HUES48 (cell line): ENCODE data around the gene STX18.
"Not testable (repeated sequence)": the region's sequence is repeated elsewhere in the genome, so short reads cannot be mapped to it uniquely, and the experiment has no call there.

Experiments
- H3K27ac ChIP-seq: one replicate; pipeline ENCODE4 v1.7.0; 2013; ENCODE audit warnings: low read depth, low read length, inconsistent platforms
- H3K27me3 ChIP-seq: 2 replicates; pipeline ENCODE4 v1.6.1; 2013; ENCODE audit warnings: mild to moderate bottlenecking, low read length; ENCODE audit not compliant: control insufficient read depth, insufficient read depth
- H3K36me3 ChIP-seq: 2 replicates; pipeline ENCODE4 v1.6.1; 2013; ENCODE audit warnings: low read length; ENCODE audit not compliant: control insufficient read depth, insufficient read depth
- H3K4me1 ChIP-seq: 2 replicates; pipeline ENCODE4 v1.6.1; 2013; ENCODE audit warnings: mild to moderate bottlenecking, low read length; ENCODE audit not compliant: control insufficient read depth, insufficient read depth
- H3K4me3 ChIP-seq: 2 replicates; pipeline ENCODE4 v1.5.1; 2013; ENCODE audit warnings: mild to moderate bottlenecking, low read depth, low read length
- H3K9ac ChIP-seq: 2 replicates; pipeline ENCODE4 v1.6.1; 2013; ENCODE audit warnings: mild to moderate bottlenecking, low read depth, low read length, moderate library complexity
- H3K9me3 ChIP-seq: 2 replicates; pipeline ENCODE4 v1.6.1; 2013; ENCODE audit warnings: low read length; ENCODE audit not compliant: control insufficient read depth, insufficient read depth

The STX18 gene

DNA sequence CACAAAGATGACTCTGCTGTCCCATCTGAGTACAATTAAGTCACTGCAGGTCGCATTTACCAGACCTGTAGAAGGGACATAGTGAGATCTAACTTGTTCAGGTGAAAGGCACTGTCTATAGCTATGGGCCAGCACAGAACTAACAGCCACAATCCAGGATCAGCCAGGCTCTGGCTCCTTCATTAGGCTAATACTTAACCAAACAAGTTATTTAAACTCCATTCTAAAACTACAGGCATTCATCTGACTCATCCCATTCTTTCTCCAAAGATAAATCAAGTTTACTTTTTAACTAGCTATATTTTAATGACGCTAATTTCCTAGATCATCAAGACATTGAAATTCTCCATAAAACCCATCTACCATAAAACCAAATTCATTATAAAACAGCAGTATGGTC is 62.5 kb downstream of the STX18 start:
- H3K9ac ChIP-seq, result no peak overlapping the region
- no peaks in the 10 kb centered on the region for H3K27me3 ChIP-seq
- no peak overlapping the region for H3K4me3 ChIP-seq
- no peaks in the 10 kb centered on the region for H3K9me3 ChIP-seq
- H3K27ac ChIP-seq, result no peak overlapping the region
- no peaks in the 10 kb centered on the region for H3K36me3 ChIP-seq
- peaks cover 29% of the 10 kb centered on the region for H3K4me1 ChIP-seq

DNA sequence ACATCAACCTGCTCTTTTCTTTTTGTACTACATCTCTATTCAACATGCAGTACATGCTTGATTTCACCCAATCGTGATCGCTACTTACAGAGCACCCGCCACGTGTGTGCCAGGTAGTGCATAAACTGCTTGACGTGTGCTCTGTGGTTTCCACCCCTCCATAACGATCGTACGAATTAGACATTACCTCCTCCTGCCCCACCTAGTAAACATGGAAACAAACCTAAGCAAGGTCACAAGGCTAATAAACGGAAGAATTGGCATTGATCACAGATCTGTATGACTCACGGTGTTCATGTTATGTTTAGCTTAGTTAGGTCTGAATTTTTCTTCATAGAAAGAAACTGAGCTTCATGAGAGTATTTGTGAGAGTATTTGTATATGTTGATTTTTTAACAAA is 64.1 kb downstream of the STX18 start:
- H3K4me1 ChIP-seq, result peaks cover 29% of the 10 kb centered on the region
- H3K9ac ChIP-seq, result no peak overlapping the region
- no peak overlapping the region for H3K4me3 ChIP-seq
- H3K36me3 ChIP-seq, result no peaks in the 10 kb centered on the region
- no peaks in the 10 kb centered on the region for H3K27me3 ChIP-seq
- H3K27ac ChIP-seq, result no peak overlapping the region
- no peaks in the 10 kb centered on the region for H3K9me3 ChIP-seq

DNA sequence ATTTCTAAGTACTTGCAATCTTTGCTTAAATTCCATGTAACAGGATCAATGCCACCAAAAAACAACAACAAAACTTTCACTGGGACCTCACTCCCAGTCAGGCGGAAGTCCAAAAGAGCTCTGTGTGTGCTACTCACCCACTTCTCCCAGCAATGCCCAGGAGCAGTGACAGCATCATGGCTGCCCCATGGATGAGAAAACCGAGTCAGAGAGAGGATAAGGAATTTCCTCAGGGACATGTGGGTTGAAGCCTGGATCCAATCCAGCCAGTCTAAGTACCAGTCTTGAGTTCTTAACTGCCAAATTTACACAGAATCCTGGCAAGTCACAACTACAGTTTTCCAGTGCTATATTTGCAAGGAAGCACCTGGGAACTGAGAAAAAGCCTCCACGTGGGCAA is 64.5 kb downstream of the STX18 start:
- H3K27me3 ChIP-seq, result no peaks in the 10 kb centered on the region
- peaks cover 29% of the 10 kb centered on the region for H3K4me1 ChIP-seq
- H3K27ac ChIP-seq, result no peak overlapping the region
- no peaks in the 10 kb centered on the region for H3K9me3 ChIP-seq
- H3K9ac ChIP-seq, result no peak overlapping the region
- no peaks in the 10 kb centered on the region for H3K36me3 ChIP-seq
- no peak overlapping the region for H3K4me3 ChIP-seq

DNA sequence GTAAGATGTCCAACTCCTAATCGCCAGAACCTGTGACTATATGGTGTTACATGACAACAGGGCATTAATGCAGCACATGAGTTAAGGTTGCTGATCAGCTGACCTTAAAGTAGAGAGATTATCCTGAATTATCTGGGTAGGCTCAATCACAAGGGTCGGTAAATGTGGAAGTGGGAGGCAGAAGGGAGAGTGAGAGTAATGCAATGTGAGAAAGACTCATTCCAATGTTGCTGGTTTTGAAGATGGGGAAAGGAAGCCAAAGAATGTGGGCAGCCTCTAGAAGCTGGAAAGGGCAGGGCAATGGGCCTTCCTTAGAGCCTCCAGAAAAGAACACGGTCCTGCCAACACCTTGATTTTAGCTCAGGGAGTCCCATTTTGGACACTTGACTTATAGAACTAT is 67.4 kb downstream of the STX18 start:
- no peak overlapping the region for H3K9ac ChIP-seq
- no peak overlapping the region for H3K27ac ChIP-seq
- peaks cover 8% of the 10 kb centered on the region; the same call in 1 of the 2 replicates for H3K36me3 ChIP-seq
- no peaks in the 10 kb centered on the region for H3K4me1 ChIP-seq
- H3K4me3 ChIP-seq, result no peak overlapping the region
- H3K27me3 ChIP-seq, result no peaks in the 10 kb centered on the region
- no peaks in the 10 kb centered on the region for H3K9me3 ChIP-seq

DNA sequence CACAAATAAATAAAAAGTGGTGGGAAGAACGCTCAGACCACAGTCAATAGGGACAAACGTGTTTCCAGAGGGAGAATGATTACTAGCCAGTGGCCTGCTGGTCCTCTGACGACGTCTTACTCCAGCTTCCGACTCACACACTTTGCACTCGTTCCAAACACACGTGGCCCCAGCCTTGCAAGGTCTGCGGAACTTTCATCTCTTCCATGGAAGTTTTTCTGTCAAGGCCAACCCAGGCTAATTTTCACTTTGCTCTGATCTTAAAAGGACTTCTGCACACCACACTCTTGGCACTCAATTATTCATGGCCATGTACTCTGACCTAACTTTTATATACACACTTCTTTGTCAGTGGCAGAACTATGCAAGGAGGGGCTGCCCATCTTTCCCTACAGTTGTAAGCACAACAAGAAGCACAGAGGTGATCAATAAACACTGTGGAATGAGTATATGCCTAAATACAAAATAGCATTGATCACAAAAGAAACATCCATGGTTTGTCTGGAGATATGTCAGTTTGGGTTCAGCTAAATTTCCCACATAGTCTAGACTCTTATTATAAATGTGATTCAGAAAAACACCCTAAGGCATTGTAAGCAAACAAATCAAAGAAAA is 69.4 kb downstream of the STX18 start:
- H3K27ac ChIP-seq, result no peak overlapping the region
- H3K27me3 ChIP-seq, result no peaks in the 10 kb centered on the region
- H3K4me1 ChIP-seq, result no peaks in the 10 kb centered on the region

DNA sequence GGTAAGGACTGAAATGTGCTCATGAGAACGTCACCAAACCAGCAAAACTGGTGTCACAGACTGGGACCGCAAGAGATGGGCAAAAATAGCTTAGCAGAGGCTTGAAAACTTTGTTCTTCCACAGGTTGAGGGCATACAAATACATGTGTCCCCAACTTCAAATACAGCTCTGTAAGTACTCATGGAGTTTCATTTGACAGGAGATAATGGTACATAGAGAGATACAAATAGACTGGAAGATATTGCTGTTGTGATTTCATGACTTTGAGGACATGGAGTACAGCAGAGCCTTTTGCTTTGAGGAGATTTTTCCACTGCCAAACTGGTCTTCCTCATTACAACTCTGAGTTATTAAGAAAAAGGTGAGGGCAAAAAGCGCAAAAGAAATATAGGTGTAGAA is 70.7 kb downstream of the STX18 start:
- H3K4me3 ChIP-seq, result no peak overlapping the region
- peaks cover 8% of the 10 kb centered on the region; the same call in 1 of the 2 replicates for H3K36me3 ChIP-seq
- H3K27ac ChIP-seq, result no peak overlapping the region
- H3K9ac ChIP-seq, result no peak overlapping the region
- no peaks in the 10 kb centered on the region for H3K27me3 ChIP-seq
- no peaks in the 10 kb centered on the region for H3K4me1 ChIP-seq
- H3K9me3 ChIP-seq, result no peaks in the 10 kb centered on the region

More for the DNA sequence above, 69.4 kb downstream of the STX18 start:
- peaks cover 8% of the 10 kb centered on the region; the same call in 1 of the 2 replicates for H3K36me3 ChIP-seq
- no peak overlapping the region for H3K9ac ChIP-seq
- H3K4me3 ChIP-seq, result no peak overlapping the region
- H3K9me3 ChIP-seq, result no peaks in the 10 kb centered on the region

DNA sequence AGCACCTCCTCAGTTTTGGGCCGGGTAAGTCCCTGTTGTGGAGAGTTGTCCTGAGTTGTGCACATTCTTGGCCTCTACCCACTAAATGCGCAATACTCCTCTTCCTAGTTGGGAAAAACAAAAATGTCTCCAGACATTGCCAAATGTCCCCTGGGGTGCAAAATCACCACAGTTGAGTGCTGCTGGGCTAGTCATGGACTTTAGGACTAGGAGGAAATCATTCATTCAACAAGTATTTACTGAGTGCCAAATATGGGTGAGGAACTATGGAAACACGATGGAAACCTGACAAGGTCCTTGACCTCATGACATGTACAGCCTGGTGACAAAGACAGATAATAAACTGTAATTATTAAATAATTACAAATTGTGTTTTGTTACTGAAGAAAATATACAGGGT is 71.6 kb downstream of the STX18 start:
- H3K4me1 ChIP-seq, result no peaks in the 10 kb centered on the region
- no peaks in the 10 kb centered on the region for H3K27me3 ChIP-seq
- no peak overlapping the region for H3K27ac ChIP-seq
- H3K9ac ChIP-seq, result no peak overlapping the region
- peaks cover 8% of the 10 kb centered on the region; the same call in 1 of the 2 replicates for H3K36me3 ChIP-seq
- H3K4me3 ChIP-seq, result no peak overlapping the region
- H3K9me3 ChIP-seq, result no peaks in the 10 kb centered on the region

DNA sequence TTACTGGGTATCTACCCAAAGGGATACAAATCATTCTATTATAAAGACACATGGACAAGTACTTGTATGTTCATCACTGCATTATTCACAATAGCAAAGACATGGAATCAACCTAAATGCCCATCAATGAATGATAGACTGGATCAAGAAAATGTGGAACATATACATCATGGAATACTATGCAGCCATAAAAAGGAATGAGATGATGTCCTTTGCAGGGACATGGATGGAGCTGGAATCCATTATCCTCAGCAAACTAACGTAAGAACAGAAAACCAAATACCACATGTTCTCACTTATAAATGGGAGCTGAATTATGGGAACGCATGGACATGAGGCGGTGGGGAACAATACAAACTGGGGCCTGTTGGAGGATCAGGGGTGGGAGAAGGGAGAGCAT is 76.6 kb downstream of the STX18 start:
- peaks cover 27% of the 10 kb centered on the region for H3K4me1 ChIP-seq
- not testable (repeated sequence) for H3K36me3 ChIP-seq, H3K27ac ChIP-seq, H3K9ac ChIP-seq, H3K4me3 ChIP-seq, H3K27me3 ChIP-seq, H3K9me3 ChIP-seq

DNA sequence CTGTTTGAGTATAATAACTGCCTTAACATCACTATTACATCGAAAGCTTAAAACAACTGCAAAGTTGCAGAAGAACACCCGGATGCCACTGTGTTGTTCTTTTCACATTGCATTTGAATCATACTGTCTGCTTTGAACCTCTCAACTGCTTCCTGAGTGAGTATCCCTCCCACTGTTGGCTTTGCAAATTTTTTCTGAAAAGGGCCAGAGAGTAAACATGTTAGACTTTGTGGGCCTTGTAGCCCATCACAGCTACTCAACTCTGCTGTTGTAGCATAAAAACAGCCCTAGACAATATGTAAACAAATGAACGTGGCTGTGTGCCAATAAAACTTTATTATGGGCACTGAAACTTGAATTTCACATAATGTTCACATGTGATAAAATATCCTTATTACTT is 78.9 kb downstream of the STX18 start:
- no peaks in the 10 kb centered on the region; the same call in 1 of the 2 replicates for H3K36me3 ChIP-seq
- H3K9ac ChIP-seq, result no peak overlapping the region
- no peaks in the 10 kb centered on the region for H3K27me3 ChIP-seq
- H3K4me3 ChIP-seq, result no peak overlapping the region
- peak overlapping the region; percentile 80 for H3K27ac ChIP-seq
- no peaks in the 10 kb centered on the region for H3K9me3 ChIP-seq
- H3K4me1 ChIP-seq, result peaks cover 49% of the 10 kb centered on the region

DNA sequence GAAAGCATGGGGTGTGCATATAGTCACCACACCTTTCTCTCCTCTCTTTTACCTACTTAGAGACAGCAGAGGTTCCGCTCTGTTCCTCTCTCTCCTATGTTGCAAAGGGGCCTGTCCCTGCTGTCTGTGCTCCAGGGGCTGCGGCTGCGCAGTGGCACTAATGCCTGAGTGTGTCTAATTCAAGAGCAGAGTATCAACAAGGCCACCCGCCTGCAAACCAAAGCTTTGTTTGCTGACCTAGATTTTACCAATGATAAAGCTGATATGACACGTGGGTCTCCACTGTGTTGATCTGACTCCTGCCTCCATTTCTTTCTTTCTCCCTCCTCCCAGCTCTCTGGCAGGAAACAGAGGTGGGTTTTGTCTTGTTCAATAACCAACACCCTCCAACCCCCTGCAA is 80.0 kb downstream of the STX18 start:
- Histone ChIP-seq H3K9ac (no peak overlapping the region), H3K36me3 (peaks cover 3% of the 10 kb centered on the region; the same call in 1 of the 2 replicates)

DNA sequence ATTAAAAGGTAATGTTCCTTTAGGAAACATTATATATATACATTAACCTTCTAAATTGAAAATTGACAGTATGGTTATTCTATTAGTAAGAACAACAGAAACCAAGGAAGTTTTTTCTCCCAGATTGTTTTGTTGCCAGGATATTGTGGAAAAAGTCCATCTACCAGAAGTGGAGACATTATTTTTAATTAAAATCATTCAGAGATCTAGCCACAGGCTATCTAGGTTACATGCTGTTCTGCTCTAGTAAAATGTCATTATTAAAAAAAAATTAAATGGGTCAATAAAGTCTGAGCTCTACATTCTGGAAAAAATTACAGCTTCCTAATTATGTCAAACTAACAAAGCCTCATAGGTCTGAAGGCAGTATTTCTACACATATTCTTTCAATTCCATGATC is 80.7 kb downstream of the STX18 start:
- H3K4me3 ChIP-seq, result no peak overlapping the region
- no peaks in the 10 kb centered on the region for H3K9me3 ChIP-seq
- no peak overlapping the region for H3K27ac ChIP-seq
- H3K27me3 ChIP-seq, result no peaks in the 10 kb centered on the region
- no peak overlapping the region for H3K9ac ChIP-seq
- peaks cover 5% of the 10 kb centered on the region; the same call in 1 of the 2 replicates for H3K36me3 ChIP-seq
- peaks cover 60% of the 10 kb centered on the region for H3K4me1 ChIP-seq

More for the DNA sequence above, 80.0 kb downstream of the STX18 start:
- no peak overlapping the region for H3K4me3 ChIP-seq
- no peaks in the 10 kb centered on the region for H3K9me3 ChIP-seq
- H3K27me3 ChIP-seq, result no peaks in the 10 kb centered on the region
- no peak overlapping the region for H3K27ac ChIP-seq
- H3K4me1 ChIP-seq, result peaks cover 60% of the 10 kb centered on the region
